Measurements from ENCODE around the gene HTT.

Gene HTT

GRCh38 chr4:3060946-3061345 lies 13.5 kb upstream of the HTT start:
- Mint-ChIP-seq H3K27ac (no peak overlapping the region), H3K4me3 (no peak overlapping the region), H3K36me3 (peaks cover 23 to 30% of the 10 kb centered on the region in 2 donors), H3K9me3 (no peaks in the 10 kb centered on the region), H3K27me3 (no peaks in the 10 kb centered on the region), H3K4me1 (peaks cover 15 to 21% of the 10 kb centered on the region in 2 donors)
- DNase-seq = no peak
- no peak for ATAC-seq (replicated peaks)

GRCh38 chr4:3062471-3062870 lies 12.0 kb upstream of the HTT start:
- Mint-ChIP-seq H3K27me3 (no peaks in the 10 kb centered on the region), H3K9me3 (peaks cover 0 to 2% of the 10 kb centered on the region in 2 donors), H3K27ac (no peak overlapping the region), H3K36me3 (peaks cover 19 to 31% of the 10 kb centered on the region in 2 donors), H3K4me1 (peaks cover 15 to 21% of the 10 kb centered on the region in 2 donors), H3K4me3 (no peak overlapping the region)
- DNase-seq (no peak), ATAC-seq (replicated peaks) (no peak)

DNA sequence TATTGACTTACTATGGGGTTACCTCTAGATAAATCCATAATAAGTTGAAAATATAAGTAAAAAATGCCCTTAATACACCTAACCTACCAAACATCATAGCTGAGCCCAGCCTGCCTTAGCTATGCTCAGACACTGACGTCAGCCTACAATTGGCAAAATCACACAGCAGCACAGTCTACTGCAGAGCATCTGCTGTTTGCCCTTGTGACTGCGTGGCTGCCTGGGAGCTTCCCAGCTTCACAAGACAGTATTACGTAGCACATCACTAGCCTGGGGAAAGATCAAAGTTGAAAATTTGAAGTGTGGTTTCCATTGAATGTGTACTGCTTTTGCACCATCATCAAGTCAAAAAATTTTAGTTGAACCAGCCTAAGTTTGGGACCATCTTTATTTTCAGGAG lies 8.9 kb upstream of the HTT start:
- Mint-ChIP-seq H3K36me3 (peaks cover 25 to 42% of the 10 kb centered on the region in 2 donors), H3K9me3 (peaks cover 0 to 2% of the 10 kb centered on the region in 2 donors), H3K4me1 (peaks cover 0 to 7% of the 10 kb centered on the region in 2 donors), H3K4me3 (no peak overlapping the region), H3K27me3 (no peaks in the 10 kb centered on the region), H3K27ac (no peak overlapping the region)
- ATAC-seq (replicated peaks) = no peak
- DNase-seq = no peak

GRCh38 chr4:3066836-3067400 lies 7.6 kb upstream of the HTT start:
- H3K27me3 Mint-ChIP-seq = no peaks in the 10 kb centered on the region
- peaks cover 22 to 42% of the 10 kb centered on the region in 2 donors for H3K36me3 Mint-ChIP-seq
- DNase-seq (no peak), ATAC-seq (replicated peaks) (no peak)
- H3K4me3 Mint-ChIP-seq = no peak overlapping the region
- H3K27ac Mint-ChIP-seq = no peak overlapping the region
- peaks cover 0 to 2% of the 10 kb centered on the region in 2 donors for H3K9me3 Mint-ChIP-seq
- H3K4me1 Mint-ChIP-seq = peaks cover 0 to 3% of the 10 kb centered on the region in 2 donors

- ATAC-seq (replicated peaks) (no peak), DNase-seq (no peak)
- no peak overlapping the region for H3K4me3 Mint-ChIP-seq
- no peak overlapping the region for H3K27ac Mint-ChIP-seq
- H3K27me3 Mint-ChIP-seq = no peaks in the 10 kb centered on the region
- peaks cover 26 to 44% of the 10 kb centered on the region in 2 donors for H3K36me3 Mint-ChIP-seq
- H3K9me3 Mint-ChIP-seq = peaks cover 0 to 2% of the 10 kb centered on the region in 2 donors
- peaks cover 0 to 5% of the 10 kb centered on the region in 2 donors for H3K4me1 Mint-ChIP-seq
Observed at GRCh38 chr4:3067473-3068001, 6.9 kb upstream of the HTT start.

GRCh38 chr4:3069661-3070199 lies 4.8 kb upstream of the HTT start:
- Mint-ChIP-seq H3K27ac (peak overlapping the region; percentile 53), H3K27me3 (no peaks in the 10 kb centered on the region), H3K9me3 (peaks cover 0 to 2% of the 10 kb centered on the region in 2 donors), H3K4me3 (no peak overlapping the region), H3K36me3 (peaks cover 19 to 33% of the 10 kb centered on the region in 2 donors), H3K4me1 (peaks cover 0 to 4% of the 10 kb centered on the region in 2 donors)
- DNase-seq (no peak), ATAC-seq (replicated peaks) (no peak)

DNA sequence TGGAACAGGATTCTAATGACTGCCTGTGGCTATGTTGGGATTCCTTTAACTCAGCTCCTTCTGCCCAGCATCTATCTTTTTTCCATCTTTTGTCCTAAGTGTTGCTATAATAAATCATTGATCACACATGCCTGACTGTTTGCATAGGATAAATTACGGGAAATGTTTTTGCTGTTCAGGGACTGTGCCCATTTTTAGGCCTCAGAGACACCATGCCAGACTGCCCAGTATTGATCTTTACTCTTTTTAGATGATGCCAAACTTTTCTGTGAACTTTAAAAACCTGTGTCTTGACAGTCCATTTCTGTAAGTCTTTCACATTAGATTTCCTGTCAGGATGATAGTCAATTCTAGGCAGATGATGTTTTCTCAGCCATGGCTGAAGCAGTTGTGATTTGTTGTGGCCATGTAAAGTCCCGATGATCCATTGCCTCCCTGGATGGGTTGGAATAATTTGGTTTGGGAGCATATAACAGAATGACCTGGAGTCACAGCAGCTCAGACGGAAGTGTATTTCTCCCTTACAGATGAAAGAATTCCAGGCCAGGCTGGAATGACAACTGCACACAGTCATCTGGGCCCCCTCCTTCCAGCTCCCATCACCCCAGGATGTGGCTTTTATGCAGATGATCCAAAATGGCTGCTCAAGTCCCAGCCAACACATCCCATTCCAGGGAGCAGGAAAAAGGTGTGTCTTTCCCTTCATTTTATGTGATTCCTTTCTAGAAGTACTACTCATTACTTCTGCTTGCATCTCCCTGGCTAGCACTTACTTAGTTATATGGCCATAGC lies 3.6 kb upstream of the HTT start:
- Mint-ChIP-seq H3K36me3 (peaks cover 19 to 36% of the 10 kb centered on the region in 2 donors), H3K27ac (no peak overlapping the region), H3K9me3 (peaks cover 0 to 2% of the 10 kb centered on the region in 2 donors), H3K4me3 (no peak overlapping the region), H3K27me3 (no peaks in the 10 kb centered on the region), H3K4me1 (peaks cover 7 to 8% of the 10 kb centered on the region in 2 donors)
- ATAC-seq (replicated peaks) = no peak
- DNase-seq = no peak

DNA sequence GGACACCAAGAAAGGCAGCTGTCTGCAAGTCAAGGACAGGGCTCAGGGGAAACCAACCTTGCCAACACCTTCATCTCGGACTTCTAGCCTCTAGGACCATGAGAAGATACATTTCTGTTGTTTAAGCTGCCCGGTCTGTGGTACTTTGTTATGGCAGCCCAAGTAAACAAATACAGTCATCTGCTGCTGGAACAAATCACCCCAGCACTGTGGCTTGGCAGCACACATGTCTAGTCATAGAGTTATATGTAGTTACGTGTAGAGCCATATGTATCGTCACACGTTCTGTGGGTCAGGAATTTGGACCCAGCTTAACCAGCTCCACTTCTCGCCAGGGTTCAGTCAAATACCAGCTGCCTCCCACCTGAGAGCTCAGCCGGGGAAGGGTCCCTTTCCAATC lies 2.7 kb upstream of the HTT start:
- Mint-ChIP-seq H3K4me1 (peaks cover 10 to 12% of the 10 kb centered on the region in 2 donors), H3K4me3 (no peak overlapping the region), H3K27ac (peak overlapping the region; percentile 43), H3K27me3 (no peaks in the 10 kb centered on the region), H3K9me3 (no peaks in the 10 kb centered on the region), H3K36me3 (peaks cover 20 to 33% of the 10 kb centered on the region in 2 donors)
- no peak for ATAC-seq (replicated peaks)
- no peak for DNase-seq

DNA sequence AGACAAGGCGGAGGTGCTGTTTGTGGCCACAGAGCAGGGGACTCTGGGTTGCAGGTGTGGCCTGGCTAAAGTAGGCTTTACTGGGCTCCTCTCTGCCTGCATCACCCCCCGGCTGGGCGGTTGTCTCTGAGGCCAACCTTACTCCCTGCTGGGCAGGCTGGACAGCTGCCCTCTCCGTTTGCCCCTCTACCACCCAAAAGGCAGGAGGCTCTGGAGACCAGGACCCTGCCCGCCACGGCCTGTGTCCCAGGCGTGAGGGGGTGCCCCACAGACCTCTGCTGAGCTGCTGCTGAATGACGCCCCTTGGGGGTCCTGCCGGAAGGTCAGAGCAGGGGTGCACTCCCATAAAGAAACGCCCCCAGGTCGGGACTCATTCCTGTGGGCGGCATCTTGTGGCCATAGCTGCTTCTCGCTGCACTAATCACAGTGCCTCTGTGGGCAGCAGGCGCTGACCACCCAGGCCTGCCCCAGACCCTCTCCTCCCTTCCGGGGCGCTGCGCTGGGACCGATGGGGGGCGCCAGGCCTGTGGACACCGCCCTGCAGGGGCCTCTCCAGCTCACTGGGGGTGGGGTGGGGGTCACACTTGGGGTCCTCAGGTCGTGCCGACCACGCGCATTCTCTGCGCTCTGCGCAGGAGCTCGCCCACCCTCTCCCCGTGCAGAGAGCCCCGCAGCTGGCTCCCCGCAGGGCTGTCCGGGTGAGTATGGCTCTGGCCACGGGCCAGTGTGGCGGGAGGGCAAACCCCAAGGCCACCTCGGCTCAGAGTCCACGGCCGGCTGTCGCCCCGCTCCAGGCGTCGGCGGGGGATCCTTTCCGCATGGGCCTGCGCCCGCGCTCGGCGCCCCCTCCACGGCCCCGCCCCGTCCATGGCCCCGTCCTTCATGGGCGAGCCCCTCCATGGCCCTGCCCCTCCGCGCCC lies 1.1 kb upstream of the HTT start:
- Mint-ChIP-seq H3K27me3 (no peaks in the 10 kb centered on the region), H3K27ac (peak overlapping the region; percentile 73), H3K4me3 (peak overlapping the region; percentile 88 to 93), H3K36me3 (peaks cover 21 to 32% of the 10 kb centered on the region in 2 donors), H3K4me1 (peaks cover 17 to 24% of the 10 kb centered on the region in 2 donors), H3K9me3 (no peaks in the 10 kb centered on the region)
- ATAC-seq (replicated peaks) (peak in 1 of 2 donors; percentile 33), DNase-seq (no peak)

- DNase-seq (peak; percentile 61), ATAC-seq (replicated peaks) (peak; percentile 6 to 13)
- Mint-ChIP-seq H3K27ac (peak overlapping the region; percentile 99), H3K9me3 (no peaks in the 10 kb centered on the region), H3K4me1 (peaks cover 26 to 40% of the 10 kb centered on the region in 2 donors), H3K27me3 (no peaks in the 10 kb centered on the region), H3K4me3 (peak overlapping the region; percentile 88 to 89), H3K36me3 (peaks cover 26 to 38% of the 10 kb centered on the region in 2 donors)
Observed at GRCh38 chr4:3074846-3075651, 568 bp downstream of the HTT start.

- H3K4me1 Mint-ChIP-seq = peaks cover 25 to 40% of the 10 kb centered on the region in 2 donors
- H3K4me3 Mint-ChIP-seq = peak overlapping the region; percentile 88 to 89
- peaks cover 29 to 42% of the 10 kb centered on the region in 2 donors for H3K36me3 Mint-ChIP-seq
- peak overlapping the region; percentile 99 for H3K27ac Mint-ChIP-seq
- H3K9me3 Mint-ChIP-seq = no peaks in the 10 kb centered on the region
- H3K27me3 Mint-ChIP-seq = no peaks in the 10 kb centered on the region
- ATAC-seq (replicated peaks) = no peak
- no peak for DNase-seq
Observed at GRCh38 chr4:3075652-3075981, 1.1 kb downstream of the HTT start.

DNA sequence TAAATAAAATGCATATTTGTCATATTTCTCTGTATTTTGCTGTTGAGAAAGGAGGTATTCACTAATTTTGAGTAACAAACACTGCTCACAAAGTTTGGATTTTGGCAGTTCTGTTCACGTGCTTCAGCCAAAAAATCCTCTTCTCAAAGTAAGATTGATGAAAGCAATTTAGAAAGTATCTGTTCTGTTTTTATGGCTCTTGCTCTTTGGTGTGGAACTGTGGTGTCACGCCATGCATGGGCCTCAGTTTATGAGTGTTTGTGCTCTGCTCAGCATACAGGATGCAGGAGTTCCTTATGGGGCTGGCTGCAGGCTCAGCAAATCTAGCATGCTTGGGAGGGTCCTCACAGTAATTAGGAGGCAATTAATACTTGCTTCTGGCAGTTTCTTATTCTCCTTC lies 3.3 kb downstream of the HTT start:
- peak; percentile 58 to 59 for ATAC-seq (replicated peaks)
- peak overlapping the region; percentile 47 to 73 for H3K4me3 Mint-ChIP-seq

GRCh38 chr4:3079694-3080123 lies 5.2 kb downstream of the HTT start:
- peaks cover 0 to 2% of the 10 kb centered on the region in 2 donors for H3K9me3 Mint-ChIP-seq
- peak; percentile 65 to 70 for ATAC-seq (replicated peaks)
- no peaks in the 10 kb centered on the region for H3K27me3 Mint-ChIP-seq
- H3K27ac Mint-ChIP-seq = peak overlapping the region; percentile 95
- H3K4me1 Mint-ChIP-seq = peaks cover 34 to 64% of the 10 kb centered on the region in 2 donors
- peak; percentile 61 for DNase-seq
- H3K36me3 Mint-ChIP-seq = peaks cover 38 to 58% of the 10 kb centered on the region in 2 donors
- peak overlapping the region; percentile 34 to 58 for H3K4me3 Mint-ChIP-seq

More for the DNA sequence above, 3.3 kb downstream of the HTT start:
- Mint-ChIP-seq H3K9me3 (no peaks in the 10 kb centered on the region), H3K36me3 (peaks cover 27 to 47% of the 10 kb centered on the region in 2 donors), H3K27me3 (no peaks in the 10 kb centered on the region), H3K27ac (peak overlapping the region; percentile 97), H3K4me1 (peaks cover 26 to 50% of the 10 kb centered on the region in 2 donors)
- peak; percentile 71 for DNase-seq

Measured in stimulated activated naive B cell treated with anti-CD40 and anti-IgM and Interleukin-4, amounts not matched to agents 10 μg/mL and 1 μg/mL and 100 μg/mL, for 72 hours (primary cell).